ENCODE results near the gene PARVB.

- TF ChIP-seq EZH2 (IDR thresholded peaks at IDR 0.05; ENCODE audit: low read depth) = no peak
- no peak for TF ChIP-seq CTCF (conservative IDR thresholded peaks at IDR 0.05)
Observed at GRCh38 chr22:44093791-44094190, 69.7 kb downstream of the PARVB start.
